GM18870 (cell line): ENCODE data around the gene GALNT15.

Experiments used
- ATAC-seq: cut with Tn5 transposase; IDR thresholded peaks from one replicate; pipeline ENCODE4 v1.9.1; 2021; ENCODE audit warnings: moderate library complexity; ENCODE audit not compliant: unreplicated experiment

GALNT15 gene

GRCh38 chr3:16186086-16186485, 11.6 kb downstream of the GALNT15 start:
- ATAC-seq: no peak

- no peak for ATAC-seq
Measured at GRCh38 chr3:16186565-16186964, 12.1 kb downstream of the GALNT15 start.

- ATAC-seq: no peak
Measured at GRCh38 chr3:16187213-16187790, 12.8 kb downstream of the GALNT15 start.

GRCh38 chr3:16188071-16188470, 13.6 kb downstream of the GALNT15 start:
- no peak for ATAC-seq

- no peak for ATAC-seq
Measured at GRCh38 chr3:16189201-16189600, 14.7 kb downstream of the GALNT15 start.

GRCh38 chr3:16190704-16191103, 16.2 kb downstream of the GALNT15 start:
- ATAC-seq: no peak

GRCh38 chr3:16191591-16191990, 17.1 kb downstream of the GALNT15 start:
- ATAC-seq: no peak

- no peak for ATAC-seq
Measured at GRCh38 chr3:16192176-16192811, 17.8 kb downstream of the GALNT15 start.

- ATAC-seq: no peak
Measured at GRCh38 chr3:16198427-16198826, 23.9 kb downstream of the GALNT15 start.

- ATAC-seq: no peak
Measured at GRCh38 chr3:16199769-16200168, 25.3 kb downstream of the GALNT15 start.

- no peak for ATAC-seq
Measured at GRCh38 chr3:16200411-16200810, 25.9 kb downstream of the GALNT15 start.

- no peak for ATAC-seq
Measured at GRCh38 chr3:16203031-16203430, 28.6 kb downstream of the GALNT15 start.

- ATAC-seq: no peak
Measured at GRCh38 chr3:16203671-16204629, 29.5 kb downstream of the GALNT15 start.

- no peak for ATAC-seq
Measured at GRCh38 chr3:16204751-16205150, 30.3 kb downstream of the GALNT15 start.

- ATAC-seq: no peak
Measured at GRCh38 chr3:16205156-16205870, 30.8 kb downstream of the GALNT15 start.

GRCh38 chr3:16207031-16207430, 32.6 kb downstream of the GALNT15 start:
- no peak for ATAC-seq

GRCh38 chr3:16211176-16211904, 36.9 kb downstream of the GALNT15 start:
- ATAC-seq: no peak

GRCh38 chr3:16214366-16214765, 39.9 kb downstream of the GALNT15 start:
- ATAC-seq: no peak

GRCh38 chr3:16216373-16216935, 42.0 kb downstream of the GALNT15 start:
- ATAC-seq: no peak

- no peak for ATAC-seq
Measured at GRCh38 chr3:16219777-16220176, 45.3 kb downstream of the GALNT15 start.
